ENCODE results near the gene MAP4K3. TPM values are rescaled to one million over a fixed set of nuclear protein-coding genes. Genes with fewer than 3 reads are reported as not detected.

MAP4K3 gene
- total RNA-seq, 2 experiments from 2014 or later, result 12.4 to 17.5 TPM

DNA sequence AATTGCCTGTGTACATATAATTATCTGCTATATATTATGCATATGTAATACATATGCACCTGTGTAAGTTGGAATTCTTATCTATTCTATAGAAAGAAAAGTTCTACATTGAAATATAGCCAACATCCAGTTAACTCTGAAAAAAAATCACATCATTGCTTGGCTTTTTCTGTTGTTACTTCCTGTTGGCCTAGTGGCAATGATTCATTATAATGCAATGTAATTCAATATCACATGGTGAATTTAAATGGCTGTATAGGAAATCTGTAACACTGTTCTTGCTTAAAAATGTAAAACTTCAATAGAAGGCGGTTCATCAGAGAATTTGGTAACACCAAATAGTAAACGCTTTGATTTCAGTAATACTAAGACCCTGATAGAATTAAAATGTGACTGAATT is 44.5 kb upstream of the MAP4K3 start:
- no TSS peak for BruUV-seq (replicated peaks)
- intact Hi-C loops (cut with micrococcal nuclease; ENCODE audit: unreplicated experiment), result no loop called here
- no peak overlapping the region for H3K4me2 ChIP-seq (ENCODE audit: low read length)
- TF ChIP-seq, protein P1, sequence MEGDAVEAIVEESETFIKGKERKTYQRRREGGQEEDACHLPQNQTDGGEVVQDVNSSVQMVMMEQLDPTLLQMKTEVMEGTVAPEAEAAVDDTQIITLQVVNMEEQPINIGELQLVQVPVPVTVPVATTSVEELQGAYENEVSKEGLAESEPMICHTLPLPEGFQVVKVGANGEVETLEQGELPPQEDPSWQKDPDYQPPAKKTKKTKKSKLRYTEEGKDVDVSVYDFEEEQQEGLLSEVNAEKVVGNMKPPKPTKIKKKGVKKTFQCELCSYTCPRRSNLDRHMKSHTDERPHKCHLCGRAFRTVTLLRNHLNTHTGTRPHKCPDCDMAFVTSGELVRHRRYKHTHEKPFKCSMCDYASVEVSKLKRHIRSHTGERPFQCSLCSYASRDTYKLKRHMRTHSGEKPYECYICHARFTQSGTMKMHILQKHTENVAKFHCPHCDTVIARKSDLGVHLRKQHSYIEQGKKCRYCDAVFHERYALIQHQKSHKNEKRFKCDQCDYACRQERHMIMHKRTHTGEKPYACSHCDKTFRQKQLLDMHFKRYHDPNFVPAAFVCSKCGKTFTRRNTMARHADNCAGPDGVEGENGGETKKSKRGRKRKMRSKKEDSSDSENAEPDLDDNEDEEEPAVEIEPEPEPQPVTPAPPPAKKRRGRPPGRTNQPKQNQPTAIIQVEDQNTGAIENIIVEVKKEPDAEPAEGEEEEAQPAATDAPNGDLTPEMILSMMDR (conservative IDR thresholded peaks at IDR 0.05; ENCODE audit: low read length), result no peak
- no peak for TF ChIP-seq EZH2phosphoT487 (IDR thresholded peaks at IDR 0.05; ENCODE audit: borderline replicate concordance, low read depth, low read length)
- peaks cover 8% of the 10 kb centered on the region; the same call in 1 of the 2 replicates for H3K9me3 ChIP-seq (ENCODE audit: low read length)
- POLR2A ChIA-PET, result interaction anchor here (0.6 kb wide), 2 partner anchors 14 kb away, joined by 3 to 5 read pairs; no protein-coding TSS in a partner anchor
- CTCF ChIA-PET (ENCODE audit: unreplicated experiment), result interaction anchor here (0.9 kb wide), 1 partner anchor 13 kb away, joined by 3 read pairs; no protein-coding TSS in a partner anchor
- no peak overlapping the region for H2AFZ ChIP-seq (ENCODE audit: low read length)
- no peaks in the 10 kb centered on the region for H3K9me2 ChIP-seq (ENCODE audit: insufficient read depth, low read length)
- H3K4me3 ChIP-seq (ENCODE audit: low read depth, low read length, poor library complexity, severe bottlenecking), result no peak overlapping the region
- no peaks in the 10 kb centered on the region for H4K20me1 ChIP-seq (ENCODE audit: insufficient read depth, low read length)
- no peak for DNase-seq (ENCODE audit: low spot score)
- no peaks in the 10 kb centered on the region for H3K79me2 ChIP-seq (ENCODE audit: insufficient read depth, low read depth, low read length)
- H3K27ac ChIP-seq (ENCODE audit: low read depth, low read length, poor library complexity, severe bottlenecking), result no peak overlapping the region
- H3K4me1 ChIP-seq (ENCODE audit: insufficient read depth, low read length, poor library complexity, severe bottlenecking), result peaks cover 20% of the 10 kb centered on the region
- peaks cover 13% of the 10 kb centered on the region for H3K36me3 ChIP-seq (ENCODE audit: insufficient read depth, low read length)

DNA sequence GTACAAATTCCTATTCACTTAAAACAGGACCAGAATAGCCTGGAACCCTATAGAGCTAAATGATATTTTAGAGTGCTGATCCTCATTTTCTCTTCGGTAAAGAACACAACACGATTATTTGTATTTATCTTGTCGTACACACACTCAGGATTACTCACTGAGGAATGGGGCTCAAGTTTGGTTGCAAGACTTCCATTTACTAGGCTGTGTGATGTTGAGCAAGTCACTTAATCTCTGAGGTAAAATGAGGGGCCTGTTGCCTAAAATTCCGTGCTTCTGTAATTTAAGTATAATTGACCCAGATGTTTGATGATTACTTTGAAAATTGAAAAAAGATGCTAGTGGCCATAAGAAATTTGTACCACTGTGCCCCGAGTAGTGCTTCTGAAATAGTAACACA is 42.6 kb upstream of the MAP4K3 start:
- POLR2A ChIA-PET, result interaction anchor here (0.5 to 1.2 kb wide), 8 partner anchors 8 to 1836 kb away, joined by 4 to 10 read pairs (median 6); no protein-coding TSS in a partner anchor

More for the DNA sequence above, 42.6 kb upstream of the MAP4K3 start:
- no peaks in the 10 kb centered on the region for H3K79me2 ChIP-seq (ENCODE audit: insufficient read depth, low read depth, low read length)
- peaks cover 8% of the 10 kb centered on the region; the same call in 1 of the 2 replicates for H3K9me3 ChIP-seq (ENCODE audit: low read length)
- no peak overlapping the region for H2AFZ ChIP-seq (ENCODE audit: low read length)
- TF ChIP-seq, protein P1 (conservative IDR thresholded peaks at IDR 0.05; ENCODE audit: low read length), result no peak
- no peak for TF ChIP-seq EZH2phosphoT487 (IDR thresholded peaks at IDR 0.05; ENCODE audit: borderline replicate concordance, low read depth, low read length)
- peaks cover 13% of the 10 kb centered on the region for H3K36me3 ChIP-seq (ENCODE audit: insufficient read depth, low read length)
- H3K4me3 ChIP-seq (ENCODE audit: low read depth, low read length, poor library complexity, severe bottlenecking), result no peak overlapping the region
- intact Hi-C loops (cut with micrococcal nuclease; ENCODE audit: unreplicated experiment), result no loop called here
- CTCF ChIA-PET (ENCODE audit: unreplicated experiment), result no interaction called here
- H3K9me2 ChIP-seq (ENCODE audit: insufficient read depth, low read length), result no peaks in the 10 kb centered on the region
- no TSS peak for BruUV-seq (replicated peaks)
- DNase-seq (ENCODE audit: low spot score), result no peak
- no peak overlapping the region for H3K27ac ChIP-seq (ENCODE audit: low read depth, low read length, poor library complexity, severe bottlenecking)
- peaks cover 32% of the 10 kb centered on the region for H3K4me1 ChIP-seq (ENCODE audit: insufficient read depth, low read length, poor library complexity, severe bottlenecking)
- H3K4me2 ChIP-seq (ENCODE audit: low read length), result no peak overlapping the region
- no peaks in the 10 kb centered on the region for H4K20me1 ChIP-seq (ENCODE audit: insufficient read depth, low read length)
